Measurements from ENCODE around the gene NECAP2.

NECAP2 gene

DNA sequence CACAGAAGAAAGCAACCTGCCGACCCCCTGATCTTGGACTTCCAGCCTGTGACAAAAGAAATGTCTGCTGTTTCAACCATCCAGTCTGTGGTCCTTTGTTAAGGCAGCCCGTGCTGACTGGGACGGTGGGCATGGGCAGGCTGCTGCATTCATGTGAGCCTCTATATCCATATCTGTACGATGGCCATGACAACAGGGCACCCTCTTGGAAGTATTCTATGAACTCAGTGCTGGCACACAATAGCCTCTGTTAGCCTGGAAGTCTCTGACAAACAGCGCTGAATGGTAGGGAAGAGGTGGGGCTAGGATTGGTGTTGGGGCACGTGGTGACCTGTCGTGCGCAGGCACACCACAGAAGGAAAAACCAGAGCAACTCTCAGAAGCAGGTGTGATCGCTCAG is 33.7 kb upstream of the NECAP2 start:
- Histone ChIP-seq H3K4me1 (ENCODE audit: control insufficient read depth, low read depth, low read length) (no peaks in the 10 kb centered on the region), H3K36me3 (ENCODE audit: control insufficient read depth, low read depth, low read length) (no peaks in the 10 kb centered on the region), H3K27ac (ENCODE audit: low read length) (no peak overlapping the region), H3K27me3 (ENCODE audit: control insufficient read depth, insufficient read depth, low read length) (no peaks in the 10 kb centered on the region), H3K9me3 (ENCODE audit: control insufficient read depth, low read depth, low read length) (no peaks in the 10 kb centered on the region), H3K9ac (ENCODE audit: low read length) (no peak overlapping the region), H3K4me3 (ENCODE audit: low read length) (no peak overlapping the region)

DNA sequence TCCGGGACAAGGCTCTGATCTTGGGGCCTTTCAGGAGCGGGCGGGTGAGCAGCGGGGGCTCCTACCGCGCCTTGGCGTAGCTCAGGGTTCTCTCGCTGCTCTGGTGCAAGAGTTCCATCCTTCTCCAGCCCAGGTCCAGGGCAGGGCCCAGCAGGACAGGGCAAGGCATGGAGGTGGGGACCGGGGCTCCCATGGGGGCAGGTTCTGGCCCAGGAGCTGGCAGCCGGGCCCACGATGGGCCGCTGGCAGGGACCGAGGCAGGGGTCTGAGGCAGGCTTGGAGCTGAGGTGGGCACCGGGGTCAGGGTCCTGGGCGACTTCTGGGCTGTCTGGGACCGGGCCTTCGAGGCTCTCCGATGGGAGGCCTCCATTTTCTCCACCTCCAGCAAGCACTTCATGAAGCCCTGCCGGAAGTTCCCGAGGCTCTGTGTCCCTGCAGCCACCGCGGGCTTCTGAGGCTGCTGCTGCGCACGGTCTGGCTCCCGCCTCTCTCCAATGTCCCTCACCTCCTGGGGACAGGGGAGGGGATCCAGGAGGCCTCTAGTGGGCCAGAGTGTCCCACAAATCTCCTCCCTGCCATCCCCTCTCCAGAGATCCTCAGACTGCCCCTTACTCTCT is 30.9 kb upstream of the NECAP2 start:
- no peak overlapping the region for H3K9ac ChIP-seq (ENCODE audit: low read length)
- no peaks in the 10 kb centered on the region for H3K9me3 ChIP-seq (ENCODE audit: control insufficient read depth, low read depth, low read length)
- no peaks in the 10 kb centered on the region for H3K4me1 ChIP-seq (ENCODE audit: control insufficient read depth, low read depth, low read length)
- no peak overlapping the region for H3K4me3 ChIP-seq (ENCODE audit: low read length)
- no peaks in the 10 kb centered on the region for H3K27me3 ChIP-seq (ENCODE audit: control insufficient read depth, insufficient read depth, low read length)
- no peak overlapping the region for H3K27ac ChIP-seq (ENCODE audit: low read length)
- no peaks in the 10 kb centered on the region for H3K36me3 ChIP-seq (ENCODE audit: control insufficient read depth, low read depth, low read length)

DNA sequence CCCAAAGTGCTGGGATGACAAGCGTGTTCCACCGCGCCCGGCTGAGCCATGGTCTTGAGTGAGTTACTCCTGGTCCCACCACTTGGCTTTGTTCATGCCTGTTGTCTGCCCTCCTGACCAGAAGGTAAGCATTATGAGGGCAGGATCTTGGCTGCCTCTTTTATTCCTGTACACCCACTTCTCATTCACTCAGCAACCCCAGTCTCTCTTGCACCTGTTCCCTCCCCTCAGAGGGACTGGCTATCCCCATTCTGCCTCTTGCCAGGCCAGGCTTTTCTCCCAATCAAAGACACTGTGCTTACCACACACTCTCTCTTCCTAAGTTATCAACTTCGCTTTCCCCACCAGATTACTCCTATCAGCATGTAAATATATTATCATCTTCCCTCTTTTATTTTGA is 29.7 kb upstream of the NECAP2 start:
- Histone ChIP-seq H3K9ac (ENCODE audit: low read length) (no peak overlapping the region), H3K9me3 (ENCODE audit: control insufficient read depth, low read depth, low read length) (no peaks in the 10 kb centered on the region), H3K4me3 (ENCODE audit: low read length) (no peak overlapping the region), H3K4me1 (ENCODE audit: control insufficient read depth, low read depth, low read length) (no peaks in the 10 kb centered on the region), H3K27ac (ENCODE audit: low read length) (no peak overlapping the region), H3K27me3 (ENCODE audit: control insufficient read depth, insufficient read depth, low read length) (no peaks in the 10 kb centered on the region), H3K36me3 (ENCODE audit: control insufficient read depth, low read depth, low read length) (no peaks in the 10 kb centered on the region)

DNA sequence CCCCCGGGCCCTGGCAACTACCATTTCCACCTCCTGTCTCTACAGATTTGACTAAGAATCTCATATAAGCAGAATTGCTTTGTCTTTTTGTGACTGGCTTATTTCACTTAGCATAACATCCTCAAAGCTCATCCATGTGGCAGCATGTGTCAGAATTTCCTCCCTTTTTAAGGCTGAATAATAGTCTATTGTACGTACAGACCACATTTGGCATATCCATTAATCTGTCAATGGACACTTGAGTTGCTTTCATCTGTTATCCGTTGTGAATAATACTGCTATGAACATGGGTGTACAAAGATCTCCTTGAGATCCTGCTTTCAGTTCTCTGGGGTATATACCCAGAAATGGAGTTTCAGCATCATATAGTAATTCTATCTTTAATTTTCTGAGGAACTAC is 27.3 kb upstream of the NECAP2 start:
- H3K27ac ChIP-seq (ENCODE audit: low read length) = no peak overlapping the region
- H3K36me3 ChIP-seq (ENCODE audit: control insufficient read depth, low read depth, low read length) = no peaks in the 10 kb centered on the region
- H3K4me3 ChIP-seq (ENCODE audit: low read length) = no peak overlapping the region
- H3K4me1 ChIP-seq (ENCODE audit: control insufficient read depth, low read depth, low read length) = no peaks in the 10 kb centered on the region
- H3K9me3 ChIP-seq (ENCODE audit: control insufficient read depth, low read depth, low read length) = no peaks in the 10 kb centered on the region
- H3K9ac ChIP-seq (ENCODE audit: low read length) = no peak overlapping the region
- no peaks in the 10 kb centered on the region for H3K27me3 ChIP-seq (ENCODE audit: control insufficient read depth, insufficient read depth, low read length)

DNA sequence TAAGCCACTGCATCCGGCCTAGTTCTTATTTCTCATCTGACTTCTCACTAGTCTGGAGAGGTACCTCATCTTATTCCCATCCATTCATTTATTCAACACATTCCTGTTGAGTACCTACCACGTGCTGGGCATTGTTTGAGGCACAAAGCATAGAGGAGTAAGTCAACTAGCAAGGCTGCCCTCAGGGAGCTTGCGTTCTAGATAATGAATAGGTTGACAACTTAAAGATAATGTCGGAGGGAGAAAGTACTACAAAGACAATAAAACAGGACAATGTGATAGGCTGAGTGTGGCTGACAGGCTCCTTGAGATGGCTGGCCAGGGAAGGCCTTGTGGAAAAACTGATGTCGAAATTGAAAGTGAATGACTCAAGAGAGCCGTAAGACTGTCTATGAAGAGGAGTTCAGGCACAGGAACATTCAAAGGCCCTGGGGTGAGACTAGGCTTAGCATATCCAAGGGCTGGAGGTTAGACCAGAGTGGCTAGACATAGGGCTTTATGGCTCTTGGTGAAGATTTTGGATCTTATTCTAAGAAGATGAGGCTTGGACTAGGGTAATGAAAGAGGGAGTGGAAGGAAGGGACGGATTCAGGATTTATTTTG is 21.6 kb upstream of the NECAP2 start:
- Histone ChIP-seq H3K36me3 (ENCODE audit: control insufficient read depth, low read depth, low read length) (no peaks in the 10 kb centered on the region), H3K4me1 (ENCODE audit: control insufficient read depth, low read depth, low read length) (no peaks in the 10 kb centered on the region), H3K27ac (ENCODE audit: low read length) (no peak overlapping the region), H3K9me3 (ENCODE audit: control insufficient read depth, low read depth, low read length) (no peaks in the 10 kb centered on the region), H3K9ac (ENCODE audit: low read length) (no peak overlapping the region), H3K4me3 (ENCODE audit: low read length) (no peak overlapping the region), H3K27me3 (ENCODE audit: control insufficient read depth, insufficient read depth, low read length) (no peaks in the 10 kb centered on the region)

DNA sequence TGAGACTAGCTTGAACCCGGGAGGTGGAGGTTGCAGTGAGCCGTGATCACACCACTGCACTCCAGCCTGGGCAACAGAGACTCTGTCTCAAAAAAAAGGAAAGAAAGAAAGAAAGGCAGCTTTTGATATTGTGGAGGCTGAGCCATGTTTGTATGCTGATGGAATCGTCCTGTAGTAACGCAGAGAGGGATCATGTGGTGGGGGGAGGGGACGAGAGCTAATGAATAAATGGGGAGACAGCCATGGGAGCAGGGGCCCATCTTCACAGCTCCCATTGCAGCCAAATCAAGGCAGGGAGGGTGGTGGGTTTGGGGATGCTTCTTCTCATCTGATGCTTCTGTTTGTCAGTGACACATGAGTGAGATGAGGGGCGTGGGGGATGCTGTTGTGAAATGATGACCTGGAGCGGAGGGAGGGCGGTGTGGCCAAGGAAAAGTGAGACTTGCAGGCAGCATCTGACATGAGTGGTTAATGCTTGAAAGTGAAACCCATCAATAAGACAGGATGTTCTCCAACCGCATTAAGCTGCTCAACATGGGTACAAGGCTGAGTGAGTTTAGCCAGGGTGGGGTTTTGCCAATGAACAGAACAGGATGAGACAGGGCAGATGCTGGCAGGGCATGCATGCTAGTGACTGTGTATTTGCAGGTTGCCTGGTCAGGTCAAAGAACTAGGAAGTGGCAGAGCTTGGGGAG is 20.0 kb upstream of the NECAP2 start:
- H3K9me3 ChIP-seq (ENCODE audit: control insufficient read depth, low read depth, low read length) = no peaks in the 10 kb centered on the region
- H3K4me1 ChIP-seq (ENCODE audit: control insufficient read depth, low read depth, low read length) = no peaks in the 10 kb centered on the region
- no peak overlapping the region for H3K9ac ChIP-seq (ENCODE audit: low read length)
- H3K4me3 ChIP-seq (ENCODE audit: low read length) = no peak overlapping the region
- H3K27ac ChIP-seq (ENCODE audit: low read length) = no peak overlapping the region
- no peaks in the 10 kb centered on the region for H3K36me3 ChIP-seq (ENCODE audit: control insufficient read depth, low read depth, low read length)
- H3K27me3 ChIP-seq (ENCODE audit: control insufficient read depth, insufficient read depth, low read length) = no peaks in the 10 kb centered on the region

DNA sequence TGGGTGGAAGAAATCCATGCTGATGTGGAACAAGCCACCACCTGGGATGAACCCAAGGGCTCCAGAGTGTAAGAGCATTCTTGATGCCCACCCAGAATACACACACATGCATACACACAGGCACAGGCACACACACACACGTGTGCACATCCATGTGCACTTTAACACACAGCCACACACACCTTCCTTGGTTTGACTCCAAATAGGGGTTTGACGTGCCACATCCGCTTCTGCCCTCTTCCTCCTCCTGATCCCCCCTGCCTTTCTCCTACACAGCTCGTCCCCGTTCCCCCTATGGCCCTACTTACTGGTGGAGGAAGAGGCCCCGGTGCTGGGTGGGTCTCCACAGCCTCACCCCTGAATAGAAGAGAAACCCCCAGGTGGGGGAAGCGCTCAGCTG is 19.3 kb upstream of the NECAP2 start:
- Histone ChIP-seq H3K9me3 (ENCODE audit: control insufficient read depth, low read depth, low read length) (no peaks in the 10 kb centered on the region), H3K4me1 (ENCODE audit: control insufficient read depth, low read depth, low read length) (no peaks in the 10 kb centered on the region), H3K9ac (ENCODE audit: low read length) (no peak overlapping the region), H3K27me3 (ENCODE audit: control insufficient read depth, insufficient read depth, low read length) (no peaks in the 10 kb centered on the region), H3K36me3 (ENCODE audit: control insufficient read depth, low read depth, low read length) (no peaks in the 10 kb centered on the region), H3K4me3 (ENCODE audit: low read length) (no peak overlapping the region), H3K27ac (ENCODE audit: low read length) (no peak overlapping the region)

DNA sequence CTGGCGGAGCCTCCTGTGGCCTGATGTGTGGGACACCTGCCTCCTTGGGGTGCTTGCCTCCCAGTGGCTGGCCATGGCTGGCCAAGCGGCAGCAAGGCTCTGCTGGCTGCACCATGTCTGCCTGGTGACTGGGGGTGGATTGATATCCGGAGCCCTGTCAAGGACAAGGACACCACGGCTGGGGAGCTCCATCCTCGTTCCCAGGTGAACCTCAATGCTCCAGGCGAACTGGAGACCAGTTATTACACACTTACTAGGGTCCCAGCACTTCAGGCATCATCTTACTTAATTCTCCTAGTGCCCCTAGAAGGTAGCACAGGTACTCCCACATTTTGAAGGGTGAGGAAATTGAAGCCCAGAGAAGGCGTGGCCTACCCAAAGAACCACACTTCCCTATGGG is 18.5 kb upstream of the NECAP2 start:
- no peak overlapping the region for H3K9ac ChIP-seq (ENCODE audit: low read length)
- no peaks in the 10 kb centered on the region for H3K4me1 ChIP-seq (ENCODE audit: control insufficient read depth, low read depth, low read length)
- H3K27ac ChIP-seq (ENCODE audit: low read length) = no peak overlapping the region
- H3K36me3 ChIP-seq (ENCODE audit: control insufficient read depth, low read depth, low read length) = no peaks in the 10 kb centered on the region
- no peaks in the 10 kb centered on the region for H3K27me3 ChIP-seq (ENCODE audit: control insufficient read depth, insufficient read depth, low read length)
- H3K4me3 ChIP-seq (ENCODE audit: low read length) = no peak overlapping the region
- no peaks in the 10 kb centered on the region for H3K9me3 ChIP-seq (ENCODE audit: control insufficient read depth, low read depth, low read length)

DNA sequence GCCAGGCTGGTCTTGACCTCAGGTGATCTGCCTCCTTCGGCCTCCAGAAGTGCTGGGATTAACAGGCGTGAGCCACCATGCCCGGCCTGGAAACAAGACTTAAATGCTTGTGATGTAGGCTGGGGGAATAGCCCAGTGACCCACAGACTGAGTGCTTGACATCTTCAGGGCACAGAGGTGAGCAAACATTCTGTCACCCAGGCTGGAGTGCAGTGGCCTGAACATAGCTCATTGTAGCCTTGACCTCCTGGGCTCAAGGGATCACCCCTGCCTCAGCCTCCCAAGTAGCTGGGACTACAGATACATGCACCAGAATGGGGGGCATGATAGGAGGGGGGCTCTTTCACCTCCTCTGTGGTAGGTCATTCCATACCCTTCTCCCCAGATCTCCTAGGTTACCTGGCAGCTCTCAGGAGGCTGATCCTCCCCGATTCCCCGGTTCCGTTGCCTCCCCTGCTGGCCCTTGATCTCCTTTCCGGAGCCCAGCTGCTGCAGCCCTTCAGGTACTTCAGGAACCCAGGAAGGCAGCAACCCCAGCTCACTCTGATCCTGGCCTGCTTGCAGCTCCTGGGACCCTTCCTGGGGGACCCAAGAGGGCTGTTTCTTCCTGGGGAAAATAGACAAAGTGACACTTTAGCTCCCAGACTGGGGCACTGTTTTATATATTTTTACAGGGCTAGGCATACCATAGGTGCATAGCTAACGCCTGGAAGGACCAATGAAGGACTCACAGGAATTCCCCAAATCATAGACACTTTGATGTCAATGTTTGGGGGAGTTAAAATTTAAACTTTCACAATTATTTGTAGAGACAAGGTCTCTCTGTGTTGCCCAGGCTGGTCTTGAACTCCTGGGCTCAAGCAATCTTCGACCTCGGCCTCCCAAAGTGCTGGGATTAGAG is 15.1 kb upstream of the NECAP2 start:
- Histone ChIP-seq H3K9me3 (ENCODE audit: control insufficient read depth, low read depth, low read length) (no peaks in the 10 kb centered on the region), H3K36me3 (ENCODE audit: control insufficient read depth, low read depth, low read length) (no peaks in the 10 kb centered on the region), H3K27ac (ENCODE audit: low read length) (no peak overlapping the region), H3K9ac (ENCODE audit: low read length) (no peak overlapping the region), H3K4me1 (ENCODE audit: control insufficient read depth, low read depth, low read length) (no peaks in the 10 kb centered on the region), H3K4me3 (ENCODE audit: low read length) (no peak overlapping the region), H3K27me3 (ENCODE audit: control insufficient read depth, insufficient read depth, low read length) (no peaks in the 10 kb centered on the region)

DNA sequence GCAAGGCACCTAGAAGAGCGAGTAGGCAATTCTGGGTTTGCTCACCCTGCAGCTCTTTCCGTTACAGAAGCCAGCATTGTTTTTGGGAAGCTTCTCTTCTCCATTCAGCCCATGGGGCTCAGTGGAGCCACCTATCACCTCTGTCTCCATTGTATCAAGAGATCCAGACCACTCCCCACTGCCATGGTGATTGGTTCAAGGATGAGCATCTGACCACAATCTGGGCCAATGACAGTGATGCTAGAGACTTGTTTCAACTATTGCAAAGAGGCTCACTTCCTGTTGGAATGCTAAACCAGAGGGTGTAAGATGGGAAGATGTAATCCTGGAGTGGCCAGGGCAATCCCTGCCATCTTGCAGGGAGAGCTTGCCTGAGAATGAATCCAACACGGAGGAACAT is 9.9 kb upstream of the NECAP2 start:
- H3K27me3 ChIP-seq (ENCODE audit: control insufficient read depth, insufficient read depth, low read length) = no peaks in the 10 kb centered on the region

DNA sequence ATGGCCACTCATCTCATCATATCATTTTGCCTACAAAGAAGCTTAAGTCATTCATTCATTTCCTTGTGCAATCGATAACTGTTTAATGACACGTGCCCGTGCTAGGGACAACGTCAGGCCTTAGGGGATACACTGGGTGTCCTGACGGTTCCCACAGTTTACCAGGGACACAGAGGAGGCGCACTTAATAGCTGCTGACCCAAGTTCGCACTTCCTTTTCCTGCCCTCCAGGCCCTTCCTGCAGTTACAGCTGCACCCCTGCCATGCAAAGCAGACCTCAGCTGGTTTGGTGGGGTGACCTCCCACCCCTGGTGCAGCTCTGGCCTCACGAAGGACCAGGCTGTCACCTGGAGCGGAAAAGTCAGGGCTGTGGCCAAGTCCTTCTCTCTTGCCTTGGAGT is 7.5 kb upstream of the NECAP2 start:
- Histone ChIP-seq H3K27ac (ENCODE audit: low read length) (no peak overlapping the region), H3K4me1 (ENCODE audit: control insufficient read depth, low read depth, low read length) (no peaks in the 10 kb centered on the region), H3K9ac (ENCODE audit: low read length) (no peak overlapping the region), H3K4me3 (ENCODE audit: low read length) (no peak overlapping the region), H3K27me3 (ENCODE audit: control insufficient read depth, insufficient read depth, low read length) (no peaks in the 10 kb centered on the region), H3K9me3 (ENCODE audit: control insufficient read depth, low read depth, low read length) (no peaks in the 10 kb centered on the region), H3K36me3 (ENCODE audit: control insufficient read depth, low read depth, low read length) (no peaks in the 10 kb centered on the region)

More for the DNA sequence above, 9.9 kb upstream of the NECAP2 start:
- H3K36me3 ChIP-seq (ENCODE audit: control insufficient read depth, low read depth, low read length) = no peaks in the 10 kb centered on the region
- no peak overlapping the region for H3K27ac ChIP-seq (ENCODE audit: low read length)
- no peaks in the 10 kb centered on the region for H3K9me3 ChIP-seq (ENCODE audit: control insufficient read depth, low read depth, low read length)
- H3K4me1 ChIP-seq (ENCODE audit: control insufficient read depth, low read depth, low read length) = no peaks in the 10 kb centered on the region
- H3K9ac ChIP-seq (ENCODE audit: low read length) = no peak overlapping the region
- no peak overlapping the region for H3K4me3 ChIP-seq (ENCODE audit: low read length)

Data from iPS-18a (cell line).